CD4-positive, alpha-beta T cell (primary cell): ENCODE data around the gene MBNL2. TPM values are rescaled to one million over a fixed set of nuclear protein-coding genes. Genes with fewer than 3 reads are reported as not detected.

Source experiments
- ATAC-seq: fragments of 200-7000 bp; cut with Tn5 transposase; one replicate; pipeline ENCODE4 v1.10.0; 2022; ENCODE audit warnings: mild to moderate bottlenecking; ENCODE audit not compliant: poor library complexity
- CTCF ChIA-PET: fragments of 350-600 bp; sonication (Branson Sonifier 250); formaldehyde crosslinking; loops from one replicate; lab custom pipeline; 2021; ENCODE audit warnings: antibody characterized with exemption, inconsistent platforms; lab: Charles Lee
- POLR2A ChIA-PET: fragments of 350-600 bp; sonication (Branson Sonifier 250); formaldehyde crosslinking; loops from one replicate; lab custom pipeline; 2021; ENCODE audit warnings: antibody characterized with exemption, inconsistent platforms; lab: Charles Lee
- DNase-seq, 14 experiments: peaks; one replicate each; pipeline ENCODE4 v3.0.0-alpha.2; 2013 to 2020; ENCODE audit warnings: mixed read lengths in 2 of 14
- H3K27ac ChIP-seq, 2 donors: one replicate each; pipeline versions ENCODE4 v1.5.1 to v1.7.0; 2013; ENCODE audit warnings: low read length in 2 of 2, low read depth in 1 of 2, mild to moderate bottlenecking in 1 of 2
- H3K27me3 ChIP-seq, 2 experiments: 1 replicate in 1 of 2; 2 replicates in 1 of 2; pipeline versions ENCODE4 v1.6.1 to v1.7.0; 2013; ENCODE audit warnings: low read length in 2 of 2, control low read depth in 1 of 2, mild to moderate bottlenecking in 1 of 2, moderate library complexity in 1 of 2; ENCODE audit not compliant: insufficient read depth in 2 of 2, control insufficient read depth in 1 of 2
- H3K36me3 ChIP-seq: one replicate; pipeline ENCODE4 v1.6.1; 2013; ENCODE audit warnings: low read length, control low read depth; ENCODE audit not compliant: insufficient read depth
- H3K4me1 ChIP-seq: one replicate; pipeline ENCODE4 v1.6.1; 2013; ENCODE audit warnings: low read length, control low read depth; ENCODE audit not compliant: insufficient read depth
- H3K4me3 ChIP-seq: one replicate; pipeline ENCODE4 v1.5.1; 2013; ENCODE audit warnings: mild to moderate bottlenecking, low read length, moderate library complexity
- H3K9me3 ChIP-seq, 2 experiments: 1 replicate in 1 of 2; 2 replicates in 1 of 2; pipeline versions ENCODE4 v1.6.1 to v1.7.0; 2013; ENCODE audit warnings: low read length in 2 of 2, mild to moderate bottlenecking in 2 of 2, control low read depth in 1 of 2, moderate library complexity in 1 of 2; ENCODE audit not compliant: control insufficient read depth in 1 of 2, insufficient read depth in 1 of 2
- H3K27ac Mint-ChIP-seq: one replicate; pipeline ENCODE4 v1.8.0; 2020; ENCODE audit warnings: mixed read lengths
- H3K27me3 Mint-ChIP-seq: one replicate; pipeline ENCODE4 v1.8.0; 2021; ENCODE audit warnings: mixed read lengths
- H3K36me3 Mint-ChIP-seq: one replicate; pipeline ENCODE4 v1.8.0; 2021; ENCODE audit warnings: low read depth, mixed read lengths
- H3K4me1 Mint-ChIP-seq: one replicate; pipeline ENCODE4 v1.8.0; 2021; ENCODE audit warnings: low read depth, mixed read lengths
- H3K4me3 Mint-ChIP-seq: one replicate; pipeline ENCODE4 v1.8.0; 2020; ENCODE audit warnings: mild to moderate bottlenecking, mixed read lengths
- H3K9me3 Mint-ChIP-seq: one replicate; pipeline ENCODE4 v1.8.0; 2020; ENCODE audit warnings: mixed read lengths
- intact Hi-C, 2 experiments: fragments of 100-400 bp; cut with DNase I in 1 of 2; cut with micrococcal nuclease in 1 of 2; formaldehyde crosslinking; loops; one replicate each; pipeline versions ENCODE4 v1.15.1 to v1.9.0; 2023 to 2025; cut with DNase I, micrococcal nuclease
- total RNA-seq, 174 experiments: library from RNA in 2 of 174; stranded (reverse) in 2 of 174; gene quantifications; one replicate each; pipeline ENCODE4 v1.2.3 and lab custom pipeline; 2021 to 2026
- TF ChIP-seq, protein P1 (sequence below): fragments of 200-600 bp; IDR thresholded peaks from one replicate; pipeline ENCODE4 v1.8.0; 2022; ENCODE audit warnings: antibody characterized with exemption, mild to moderate bottlenecking

The MBNL2 gene
- total RNA-seq, 2 experiments from 2014 or later, result 35.9 to 36.0 TPM

DNA sequence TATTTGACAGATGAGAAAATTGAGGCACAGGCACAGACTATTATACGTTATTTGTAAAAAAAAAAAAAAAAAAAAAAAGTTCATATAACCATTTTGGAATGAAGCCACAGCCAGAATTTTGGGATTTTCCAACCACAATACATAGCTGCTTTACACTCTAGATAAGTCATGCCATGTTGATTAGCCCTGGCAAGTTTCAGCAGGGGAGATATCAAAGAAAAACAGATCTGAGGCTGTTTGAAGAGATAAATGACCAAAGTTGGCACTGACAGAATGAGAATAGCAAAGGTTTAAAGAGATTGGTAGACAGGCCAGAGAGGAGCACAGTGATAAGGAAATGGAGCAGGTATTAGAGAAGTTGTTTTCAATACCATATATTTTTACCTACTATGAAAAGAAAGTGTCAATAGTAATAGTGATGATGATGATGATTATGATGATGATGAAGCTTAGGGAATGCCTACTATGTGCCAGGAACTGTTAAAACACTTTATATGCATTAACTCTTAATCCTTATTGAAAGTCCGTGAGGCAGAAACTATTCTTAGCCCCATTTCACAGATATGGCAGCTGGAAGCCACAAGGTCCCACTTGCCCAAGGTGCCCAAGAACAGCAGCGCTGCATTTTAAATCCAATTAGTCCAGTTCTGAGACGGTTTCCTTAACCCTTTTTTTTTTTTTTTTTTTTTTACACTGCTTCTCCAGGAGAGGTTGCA, 105.5 kb downstream of the MBNL2 start:
- DNase-seq, result no peak
- ChIA-PET CTCF (interaction anchor here (0.7 to 0.9 kb wide), 2 partner anchors 23 to 135 kb away, joined by 3 read pairs; no protein-coding TSS in a partner anchor), POLR2A (interaction anchor here (0.6 kb wide), 1 partner anchor 25 kb away, joined by 3 read pairs; no protein-coding TSS in a partner anchor)
- no peak overlapping the region for H3K4me3 Mint-ChIP-seq
- H3K4me1 Mint-ChIP-seq, result peaks cover 21% of the 10 kb centered on the region
- TF ChIP-seq, protein P1, sequence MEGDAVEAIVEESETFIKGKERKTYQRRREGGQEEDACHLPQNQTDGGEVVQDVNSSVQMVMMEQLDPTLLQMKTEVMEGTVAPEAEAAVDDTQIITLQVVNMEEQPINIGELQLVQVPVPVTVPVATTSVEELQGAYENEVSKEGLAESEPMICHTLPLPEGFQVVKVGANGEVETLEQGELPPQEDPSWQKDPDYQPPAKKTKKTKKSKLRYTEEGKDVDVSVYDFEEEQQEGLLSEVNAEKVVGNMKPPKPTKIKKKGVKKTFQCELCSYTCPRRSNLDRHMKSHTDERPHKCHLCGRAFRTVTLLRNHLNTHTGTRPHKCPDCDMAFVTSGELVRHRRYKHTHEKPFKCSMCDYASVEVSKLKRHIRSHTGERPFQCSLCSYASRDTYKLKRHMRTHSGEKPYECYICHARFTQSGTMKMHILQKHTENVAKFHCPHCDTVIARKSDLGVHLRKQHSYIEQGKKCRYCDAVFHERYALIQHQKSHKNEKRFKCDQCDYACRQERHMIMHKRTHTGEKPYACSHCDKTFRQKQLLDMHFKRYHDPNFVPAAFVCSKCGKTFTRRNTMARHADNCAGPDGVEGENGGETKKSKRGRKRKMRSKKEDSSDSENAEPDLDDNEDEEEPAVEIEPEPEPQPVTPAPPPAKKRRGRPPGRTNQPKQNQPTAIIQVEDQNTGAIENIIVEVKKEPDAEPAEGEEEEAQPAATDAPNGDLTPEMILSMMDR, result no peak
- Histone ChIP-seq H3K9me3 (no peaks in the 10 kb centered on the region), H3K36me3 (no peaks in the 10 kb centered on the region), H3K4me1 (no peaks in the 10 kb centered on the region), H3K27me3 (no peaks in the 10 kb centered on the region), H3K27ac (no peak overlapping the region), H3K4me3 (no peak overlapping the region)
- no peaks in the 10 kb centered on the region for H3K9me3 Mint-ChIP-seq
- intact Hi-C loops, result no loop called here
- peaks cover 8% of the 10 kb centered on the region for H3K36me3 Mint-ChIP-seq
- ATAC-seq, result no peak
- no peaks in the 10 kb centered on the region for H3K27me3 Mint-ChIP-seq
- H3K27ac Mint-ChIP-seq, result no peak overlapping the region

DNA sequence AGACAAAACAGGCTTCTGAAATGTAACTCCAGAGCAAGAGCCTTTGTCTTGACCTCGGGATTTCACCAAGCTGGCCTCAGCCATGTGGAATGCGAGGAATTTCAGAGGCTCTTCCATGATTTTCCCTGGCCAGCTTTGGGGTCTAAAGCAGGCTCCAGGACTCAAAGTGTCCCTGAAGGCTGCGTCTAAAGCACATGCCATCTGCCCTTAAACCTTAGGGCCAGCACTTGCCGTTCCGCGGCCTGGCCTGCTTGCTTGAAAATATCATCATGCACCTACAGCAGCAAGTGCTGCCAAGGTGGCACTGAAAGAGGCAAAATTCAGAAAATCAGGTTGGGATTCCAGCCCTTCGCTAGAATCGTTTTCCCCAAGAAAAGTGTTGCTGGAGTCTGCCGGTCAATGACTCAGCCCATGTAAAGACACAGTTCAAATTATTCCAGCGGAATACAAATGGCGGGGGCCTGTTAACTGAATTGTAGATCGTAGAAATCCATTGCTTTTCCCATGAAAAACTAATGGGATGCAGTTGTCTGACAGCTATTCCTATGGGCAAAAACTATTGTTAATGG, 106.2 kb downstream of the MBNL2 start:
- Mint-ChIP-seq H3K36me3 (peaks cover 12% of the 10 kb centered on the region), H3K27me3 (no peaks in the 10 kb centered on the region), H3K4me1 (peaks cover 25% of the 10 kb centered on the region), H3K27ac (no peak overlapping the region), H3K9me3 (no peaks in the 10 kb centered on the region), H3K4me3 (no peak overlapping the region)
- ChIA-PET POLR2A (interaction anchor here (0.5 to 0.6 kb wide), 2 partner anchors 25 to 103 kb away, joined by 3 read pairs; no protein-coding TSS in a partner anchor), CTCF (interaction anchor here (0.7 to 0.9 kb wide), 2 partner anchors 24 to 135 kb away, joined by 3 read pairs; no protein-coding TSS in a partner anchor)
- H3K27me3 ChIP-seq, result no peaks in the 10 kb centered on the region
- TF ChIP-seq, protein P1, result no peak
- intact Hi-C loops, result no loop called here
- H3K4me1 ChIP-seq, result no peaks in the 10 kb centered on the region
- H3K36me3 ChIP-seq, result peaks cover 2% of the 10 kb centered on the region
- ATAC-seq, result no peak
- DNase-seq, result no peak
- H3K9me3 ChIP-seq, result no peaks in the 10 kb centered on the region
- no peak overlapping the region for H3K4me3 ChIP-seq
- H3K27ac ChIP-seq, result no peak overlapping the region

DNA sequence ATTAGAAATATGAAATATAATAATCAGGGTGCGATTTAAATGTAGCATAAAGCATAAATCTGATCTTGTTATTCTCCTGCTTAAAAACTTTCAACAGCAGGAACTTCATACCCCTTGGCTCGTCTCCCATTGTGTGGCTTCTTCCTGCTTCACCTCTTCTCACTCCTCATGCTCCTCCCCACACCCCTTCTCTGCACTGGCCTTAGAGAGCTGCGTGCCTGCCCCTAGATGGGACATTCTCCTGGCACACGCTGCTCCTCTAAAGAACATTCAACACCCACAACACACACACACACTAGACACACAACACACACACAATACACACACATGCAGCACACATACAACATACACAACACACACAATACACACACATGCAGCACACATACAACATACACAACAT, 107.2 kb downstream of the MBNL2 start:
- H3K27me3 Mint-ChIP-seq, result no peaks in the 10 kb centered on the region
- no peak overlapping the region for H3K27ac Mint-ChIP-seq
- no peaks in the 10 kb centered on the region for H3K9me3 ChIP-seq
- ATAC-seq (no peak), DNase-seq (no peak)
- no peak overlapping the region for H3K27ac ChIP-seq
- peaks cover 16% of the 10 kb centered on the region for H3K36me3 Mint-ChIP-seq
- H3K36me3 ChIP-seq, result peaks cover 3% of the 10 kb centered on the region
- H3K9me3 Mint-ChIP-seq, result no peaks in the 10 kb centered on the region
- POLR2A ChIA-PET, result no interaction called here
- CTCF ChIA-PET, result no interaction called here
- H3K4me1 ChIP-seq, result no peaks in the 10 kb centered on the region
- TF ChIP-seq, protein P1, result no peak
- H3K4me3 Mint-ChIP-seq, result no peak overlapping the region
- intact Hi-C loops, result no loop called here
- H3K4me3 ChIP-seq, result no peak overlapping the region
- peaks cover 27% of the 10 kb centered on the region for H3K4me1 Mint-ChIP-seq
- H3K27me3 ChIP-seq, result no peaks in the 10 kb centered on the region
